Hypothalamus (tissue), 51 donors: Measurements from ENCODE around the gene BABAM2.

ENCODE experiments used
- DNase-seq, 51 donors: peaks; one replicate each; lab custom pipeline; 2025; lab: John Stamatoyannopoulos, UW

Gene BABAM2

GRCh38 chr2:27940090-27940671 lies 49.7 kb downstream of the BABAM2 start:
- DNase-seq, result no peak

- DNase-seq, result no peak
Observed at GRCh38 chr2:27940982-27941381, 50.5 kb downstream of the BABAM2 start.

DNA sequence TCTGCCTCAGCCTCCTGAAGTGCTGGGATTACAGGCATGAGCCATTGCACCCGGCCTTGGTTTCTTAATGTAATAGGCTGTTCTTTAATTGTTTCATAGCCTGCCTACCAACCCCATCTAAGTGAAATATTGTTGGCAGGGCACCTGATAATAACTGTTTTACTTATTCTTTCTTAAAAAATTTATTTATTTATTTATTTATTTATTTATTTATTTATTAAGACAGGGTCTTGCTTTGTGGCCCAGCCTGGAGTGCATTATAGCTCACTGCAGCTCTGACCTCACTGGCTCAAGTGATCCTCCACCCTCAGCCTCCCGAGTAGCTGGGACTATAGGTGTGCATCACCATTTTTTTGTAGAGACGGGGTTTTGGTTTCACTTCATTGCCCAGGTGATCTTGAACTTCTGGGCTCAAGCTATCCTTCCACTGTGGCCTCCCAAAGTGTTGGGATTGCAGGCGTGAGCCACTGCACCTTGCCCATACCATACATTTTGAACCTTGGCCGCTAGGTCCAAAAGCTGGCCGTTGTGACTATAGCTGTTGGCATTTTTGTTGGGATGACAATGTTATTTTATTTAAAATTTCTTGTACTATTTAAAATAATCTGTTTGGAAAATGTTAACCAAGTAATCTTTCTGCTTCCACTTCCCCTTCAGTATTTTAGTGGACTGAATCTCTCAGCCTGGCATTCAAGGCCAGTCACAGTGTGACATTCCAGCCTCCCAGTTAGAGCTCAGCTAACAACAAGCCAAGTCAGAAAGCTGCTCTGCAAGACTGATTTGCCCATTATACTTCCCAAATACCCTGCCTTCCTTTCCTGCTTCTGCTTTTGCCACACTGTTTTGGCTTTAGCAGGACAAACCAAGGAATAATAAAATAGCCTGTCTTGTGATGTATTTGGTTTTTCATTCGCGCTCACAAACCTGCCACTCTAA lies 52.4 kb downstream of the BABAM2 start:
- no peak for DNase-seq

DNA sequence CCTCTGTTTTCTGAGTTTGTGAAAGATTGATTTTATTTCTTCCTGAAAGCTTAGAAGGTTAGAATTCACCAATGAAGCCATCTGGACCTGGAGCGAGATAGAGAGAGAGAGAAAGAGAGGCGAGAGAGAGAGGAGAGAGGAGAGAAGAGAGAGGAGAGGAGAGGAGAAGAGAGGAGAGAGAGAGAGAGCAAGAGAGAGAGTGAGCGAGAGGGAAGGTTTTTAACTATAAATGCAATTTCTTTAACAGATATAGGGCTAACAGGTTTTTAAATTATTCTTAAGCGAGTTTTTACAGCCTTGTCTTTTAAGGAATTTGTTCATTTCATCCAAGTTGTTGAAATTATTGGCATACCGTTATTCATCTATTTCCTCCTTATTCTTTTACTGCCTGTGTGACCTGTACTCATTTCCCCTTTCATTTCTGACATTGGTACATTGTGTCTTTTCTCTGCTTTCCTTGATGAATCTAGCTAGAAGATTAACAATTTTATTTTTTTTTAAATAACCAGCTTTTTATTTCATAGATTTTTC lies 56.1 kb downstream of the BABAM2 start:
- no peak for DNase-seq

GRCh38 chr2:27952070-27952469 lies 61.5 kb downstream of the BABAM2 start:
- DNase-seq, result no peak

- DNase-seq, result no peak
Observed at GRCh38 chr2:27953077-27953476, 62.5 kb downstream of the BABAM2 start.

- DNase-seq, result peak in 1 of 51 donors; percentile 19
Observed at GRCh38 chr2:27954221-27954673, 63.7 kb downstream of the BABAM2 start.

DNA sequence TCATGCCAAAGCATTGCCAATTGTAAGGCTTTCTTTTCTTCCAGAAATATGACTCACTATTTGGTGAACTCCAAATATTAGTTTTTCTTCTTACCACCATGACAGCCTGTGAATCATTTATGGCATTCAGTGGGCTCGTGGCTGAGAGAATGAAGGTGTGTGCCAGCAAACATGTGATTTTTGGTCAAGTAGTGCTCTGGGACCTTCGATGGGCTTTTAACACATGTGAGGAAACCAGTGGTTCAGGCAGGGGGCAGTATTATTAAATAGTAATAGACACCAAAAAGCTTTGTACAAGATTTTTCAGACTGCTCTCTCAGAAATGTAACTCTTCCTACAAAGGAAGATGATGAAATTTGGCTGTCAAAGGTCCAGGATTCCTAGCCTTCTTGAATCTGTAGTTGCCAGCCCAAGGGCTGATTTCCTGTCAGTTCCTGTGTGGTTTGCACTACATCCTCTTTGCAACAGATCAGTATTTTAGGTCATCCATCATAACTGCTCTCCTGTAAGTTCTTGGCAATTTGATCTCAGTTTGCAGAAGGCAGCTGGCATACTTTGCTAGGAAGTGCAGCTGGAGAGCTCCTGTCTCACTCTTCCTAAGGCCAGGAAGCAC lies 64.3 kb downstream of the BABAM2 start:
- DNase-seq, result peak in 11 of 51 donors; percentile 5 to 50 (median 26)

DNA sequence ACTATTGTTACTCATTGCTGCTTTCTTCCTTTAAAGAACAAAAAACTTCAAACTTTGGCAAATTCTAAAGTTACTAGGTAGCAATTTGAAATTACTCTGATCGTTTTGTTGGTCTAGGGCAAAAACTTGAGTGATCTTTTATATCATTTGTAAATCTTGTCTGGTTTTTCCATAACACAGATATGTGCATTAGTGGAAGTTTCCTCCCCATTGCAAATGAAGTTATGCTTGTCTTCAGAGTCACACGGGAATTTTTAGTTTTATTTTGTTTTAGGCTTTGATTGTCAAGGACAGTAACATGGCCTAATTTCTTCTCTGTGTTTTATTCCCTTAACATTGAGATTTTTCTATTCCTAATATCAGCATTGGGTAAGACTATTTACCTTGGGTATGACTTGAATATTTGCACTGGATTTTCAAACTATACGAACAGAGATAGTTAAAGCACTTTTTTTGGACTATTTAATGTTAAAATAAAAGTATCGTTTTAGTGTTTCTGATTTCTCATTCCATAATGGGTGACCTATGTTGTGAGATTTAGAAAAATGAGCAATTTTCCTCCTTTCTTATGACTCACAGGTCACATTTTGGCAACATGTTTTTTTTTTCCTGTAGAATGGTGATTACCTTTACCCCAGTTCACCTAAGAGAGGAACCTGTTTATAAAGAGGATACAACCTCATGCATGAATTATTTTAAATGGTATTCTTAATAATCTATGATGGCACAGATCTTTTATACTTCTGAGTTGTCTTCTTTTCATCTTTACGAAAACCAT lies 65.0 kb downstream of the BABAM2 start:
- DNase-seq, result no peak

DNA sequence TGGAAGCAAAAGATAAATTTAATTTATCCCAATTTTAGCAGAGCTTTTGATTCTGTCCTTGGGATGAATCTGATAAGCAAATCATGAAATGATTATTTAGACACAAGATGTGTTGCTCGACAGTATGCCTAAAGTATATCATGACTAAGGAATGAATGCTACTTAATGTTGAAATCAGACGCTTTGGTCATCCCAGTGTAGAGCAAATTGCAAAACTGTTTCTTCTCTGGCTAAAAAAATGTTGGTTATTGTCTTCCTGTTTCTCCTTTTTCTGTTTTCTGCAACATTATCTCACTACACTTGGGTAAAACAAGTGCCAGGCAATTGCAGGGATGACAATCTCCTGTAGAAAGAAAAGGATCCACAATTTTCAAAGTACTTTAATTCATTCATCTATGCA lies 66.4 kb downstream of the BABAM2 start:
- DNase-seq, result no peak

DNA sequence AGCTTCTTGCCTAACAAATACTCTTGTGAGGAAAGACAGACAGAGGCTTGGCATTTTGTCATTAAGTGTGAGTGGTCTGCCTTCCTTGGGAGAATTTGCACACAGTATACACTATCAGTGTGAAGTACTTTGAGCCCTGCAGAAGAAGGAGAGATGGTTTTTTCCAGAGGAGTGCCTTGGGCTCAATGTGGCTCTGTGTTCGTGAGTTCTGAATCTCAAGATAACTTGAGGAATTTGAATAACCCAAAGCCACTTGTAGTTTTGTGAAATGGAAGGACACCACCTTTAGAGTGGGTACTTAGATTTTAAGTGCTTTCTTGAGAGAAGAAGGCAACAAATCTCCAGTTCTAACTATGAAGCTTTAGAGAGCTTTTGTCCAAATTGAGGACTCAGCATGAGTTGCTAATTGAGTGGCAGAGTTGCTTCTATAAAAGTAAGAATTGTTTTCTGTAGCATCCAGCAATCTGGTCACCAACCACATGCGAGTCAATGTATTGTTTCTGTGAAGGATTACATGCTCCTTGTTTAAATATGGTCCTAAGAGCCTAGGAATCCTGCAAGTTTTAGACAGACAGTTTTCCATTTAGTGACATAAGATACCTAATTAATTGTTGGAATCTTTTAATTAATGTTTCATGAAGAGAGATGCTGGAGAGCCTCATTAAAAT lies 68.3 kb downstream of the BABAM2 start:
- no peak for DNase-seq

DNA sequence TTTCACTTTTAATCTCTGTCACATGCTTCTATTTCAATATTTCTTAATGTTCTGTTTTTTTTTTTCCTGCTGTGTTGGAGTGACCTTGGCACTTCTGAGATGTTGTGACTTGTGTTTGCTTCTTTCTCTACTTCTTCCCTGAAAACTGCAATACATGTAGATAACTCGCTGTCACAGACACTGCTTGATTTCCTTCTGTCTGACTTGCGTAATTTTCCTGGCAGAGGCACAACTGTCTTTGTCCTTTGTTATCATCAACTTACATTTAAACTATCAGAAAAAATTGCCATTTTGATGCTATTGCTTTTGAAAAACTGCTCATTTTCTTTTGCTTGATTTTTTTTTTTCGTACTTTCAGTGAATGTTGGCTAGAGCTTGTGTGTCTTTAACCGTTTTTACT lies 69.0 kb downstream of the BABAM2 start:
- peak in 2 of 51 donors; percentile 8 to 19 for DNase-seq

DNA sequence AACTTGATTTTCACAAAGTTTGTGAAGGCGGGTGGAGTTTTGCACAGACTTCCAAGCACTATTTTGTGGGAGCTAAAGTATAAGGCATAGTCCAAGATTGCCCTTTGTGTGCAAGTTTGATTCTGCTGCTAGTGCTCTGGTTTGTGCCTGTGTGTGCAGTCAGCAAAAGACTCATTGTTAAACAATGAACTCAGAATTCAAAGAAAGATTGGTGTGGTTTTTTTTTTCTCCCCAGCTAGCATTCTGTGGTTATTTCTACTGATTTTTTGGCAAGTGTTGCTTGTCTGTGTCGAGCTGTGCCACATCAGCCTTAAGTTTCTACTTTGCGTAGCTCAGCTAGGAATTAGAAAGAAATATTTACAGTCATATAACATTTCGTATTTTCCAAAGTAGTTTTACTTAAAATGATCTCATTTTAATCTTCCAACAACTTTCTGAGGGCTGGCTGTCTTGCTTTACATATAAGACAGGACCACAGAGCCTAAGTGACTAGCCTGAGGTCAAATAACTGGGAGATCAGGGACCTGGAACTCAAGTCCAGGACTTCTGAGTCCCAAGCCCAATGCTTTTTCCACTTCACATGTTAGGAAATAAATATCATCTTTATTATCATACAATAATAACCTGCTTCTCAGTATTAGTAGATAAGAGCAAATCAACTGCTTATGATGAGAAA lies 69.8 kb downstream of the BABAM2 start:
- peak in 1 of 51 donors; percentile 5 for DNase-seq

DNA sequence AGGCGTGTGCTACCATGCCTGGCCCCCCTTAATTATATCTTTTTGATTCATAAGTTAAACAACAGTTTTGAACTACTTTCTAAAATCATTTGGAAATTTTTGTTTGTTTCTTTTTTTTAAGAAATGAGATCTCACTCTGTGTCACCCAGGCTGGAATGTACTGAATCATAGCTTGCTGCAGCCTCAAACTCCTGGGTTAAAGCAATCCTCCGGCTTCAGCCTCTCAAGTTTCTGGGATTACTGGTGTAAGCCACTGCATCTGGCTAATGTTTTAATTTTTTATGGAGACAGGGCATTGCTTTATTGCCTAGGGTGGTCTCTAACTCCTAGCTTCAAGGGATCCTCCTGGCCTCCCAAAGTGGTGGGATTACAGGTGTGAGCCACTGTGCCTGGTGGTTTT lies 71.5 kb downstream of the BABAM2 start:
- DNase-seq, result no peak

- DNase-seq, result no peak
Observed at GRCh38 chr2:27963472-27963871, 72.9 kb downstream of the BABAM2 start.

- DNase-seq, result no peak
Observed at GRCh38 chr2:27964067-27964466, 73.5 kb downstream of the BABAM2 start.

DNA sequence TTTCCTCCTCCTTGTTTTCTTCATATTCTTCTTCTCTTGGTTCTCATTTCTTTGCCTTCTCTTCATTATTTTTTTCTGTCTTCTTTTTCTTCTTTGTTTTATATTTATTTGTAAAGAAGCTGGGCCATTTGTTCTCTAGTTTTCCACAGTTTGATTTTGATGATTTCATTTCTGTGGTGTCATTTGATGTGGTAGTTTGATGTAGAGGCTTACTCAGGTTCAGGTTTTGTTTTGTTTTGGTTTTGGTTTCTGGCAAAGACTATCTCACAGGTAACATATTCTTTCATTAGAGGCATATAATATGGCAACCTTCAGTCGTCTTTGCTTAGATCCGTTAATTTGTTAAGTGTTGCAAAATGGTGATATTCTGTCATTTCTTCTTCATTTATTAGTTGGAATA lies 75.3 kb downstream of the BABAM2 start:
- DNase-seq, result no peak

GRCh38 chr2:27966466-27966865 lies 75.9 kb downstream of the BABAM2 start:
- peak in 2 of 51 donors; percentile 5 to 7 for DNase-seq

- no peak for DNase-seq
Observed at GRCh38 chr2:27967076-27967475, 76.5 kb downstream of the BABAM2 start.
